Esophagus (tissue), 2 donors: Measurements from ENCODE around the gene WFIKKN1. TPM values are rescaled to one million over a fixed set of nuclear protein-coding genes. Genes with fewer than 3 reads are reported as not detected.

Source experiments
- H3K27ac ChIP-seq, 2 donors: one replicate each; pipeline ENCODE4 v1.5.1; 2013; ENCODE audit warnings: low read depth in 2 of 2, mild to moderate bottlenecking in 2 of 2, inconsistent platforms in 1 of 2, low read length in 1 of 2, moderate library complexity in 1 of 2
- H3K27me3 ChIP-seq, 2 donors: one replicate each; pipeline ENCODE4 v1.6.1; 2013; ENCODE audit warnings: low read length in 2 of 2, control low read depth in 1 of 2, mild to moderate bottlenecking in 1 of 2; ENCODE audit not compliant: insufficient read depth in 2 of 2, control insufficient read depth in 1 of 2
- H3K36me3 ChIP-seq, 2 donors: one replicate each; pipeline ENCODE4 v1.6.1; 2013; ENCODE audit warnings: low read length in 1 of 2; ENCODE audit not compliant: control insufficient read depth in 2 of 2, insufficient read depth in 2 of 2
- H3K4me1 ChIP-seq, 2 donors: one replicate each; pipeline ENCODE4 v1.6.1; 2013; ENCODE audit warnings: low read length in 1 of 2; ENCODE audit not compliant: control insufficient read depth in 2 of 2, insufficient read depth in 2 of 2
- H3K4me3 ChIP-seq, 2 donors: one replicate each; pipeline ENCODE4 v1.5.1; 2013; ENCODE audit warnings: low read length in 2 of 2, mild to moderate bottlenecking in 2 of 2, low read depth in 1 of 2, moderate library complexity in 1 of 2
- H3K9me3 ChIP-seq, 2 donors: one replicate each; pipeline ENCODE4 v1.6.1; 2013; ENCODE audit warnings: mild to moderate bottlenecking in 2 of 2, low read depth in 1 of 2, low read length in 1 of 2, moderate library complexity in 1 of 2; ENCODE audit not compliant: control insufficient read depth in 2 of 2, insufficient read depth in 1 of 2
- WGBS, 2 donors: extraction: QIAGEN DNeasy Blood & Tissue Kit; methylation state at CpG; one replicate each; pipeline ENCODE4 v1.1.7; 2013; 5-methylcytosine and 5-hydroxymethylcytosine counted together
- polyA plus RNA-seq, 2 donors: library from polyadenylated mRNA; stranded (reverse); fragments of 200-250 nt; gene quantifications; one replicate each; pipeline ENCODE4 v1.2.3, GENCODE V29; 2013
- donor health status: healthy with polysubstance abuse.
- donor health status: Bipolar disorder and iron deficiency.

WFIKKN1 gene
- 1 to 10 TPM in 1 of 2 donors, under 1 TPM in 1; 0.11 to 1.5 TPM for polyA plus RNA-seq

- no peak within 1 kb of the TSS for H3K27ac ChIP-seq
- H3K27me3 ChIP-seq = no peaks in the 10 kb centered on the region
- 4 to 5% methylated on average over 22 to 23 of the region's 23 CpGs for whole genome bisulfite sequencing, 2 donors
- H3K4me1 ChIP-seq = peaks cover 10 to 22% of the 10 kb centered on the region in 2 donors
- no peak within 1 kb of the TSS for H3K4me3 ChIP-seq
- peaks cover 0 to 43% of the 10 kb centered on the region in 2 donors for H3K36me3 ChIP-seq
- H3K9me3 ChIP-seq = no peaks in the 10 kb centered on the region
These were observed at the start of gene WFIKKN1 for GRCh38 chr16:630815-631405. WFIKKN1 (plus strand) TSS chr16:630985; CDS start chr16:631254, 269 bp downstream.

GRCh38 chr16:582218-582613 is 48.6 kb upstream of the WFIKKN1 start:
- Histone ChIP-seq H3K4me1 (peaks cover 0 to 3% of the 10 kb centered on the region in 2 donors), H3K9me3 (no peaks in the 10 kb centered on the region), H3K4me3 (no peak overlapping the region), H3K36me3 (no peaks in the 10 kb centered on the region), H3K27me3 (no peaks in the 10 kb centered on the region), H3K27ac (no peak overlapping the region)
- WGBS, 2 donors = 81 to 90% methylated on average over 17 to 18 of the region's 18 CpGs

GRCh38 chr16:582614-583331 is 48.0 kb upstream of the WFIKKN1 start:
- Histone ChIP-seq H3K27me3 (no peaks in the 10 kb centered on the region), H3K4me3 (no peak overlapping the region), H3K36me3 (no peaks in the 10 kb centered on the region), H3K4me1 (peaks cover 0 to 6% of the 10 kb centered on the region in 2 donors), H3K27ac (no peak overlapping the region), H3K9me3 (no peaks in the 10 kb centered on the region)
- WGBS, 2 donors = 80 to 86% methylated on average over 21 of the region's 21 CpGs

GRCh38 chr16:583470-583814 is 47.3 kb upstream of the WFIKKN1 start:
- Histone ChIP-seq H3K27ac (no peak overlapping the region), H3K4me1 (peaks cover 0 to 12% of the 10 kb centered on the region in 2 donors), H3K9me3 (no peaks in the 10 kb centered on the region), H3K4me3 (no peak overlapping the region), H3K36me3 (no peaks in the 10 kb centered on the region), H3K27me3 (no peaks in the 10 kb centered on the region)
- 60% methylated on average over 16 of the region's 16 CpGs for WGBS, 2 donors

GRCh38 chr16:583815-584591 is 46.8 kb upstream of the WFIKKN1 start:
- WGBS, 2 donors = 48 to 59% methylated on average over 33 to 38 of the region's 38 CpGs
- Histone ChIP-seq H3K27ac (no peak overlapping the region), H3K9me3 (no peaks in the 10 kb centered on the region), H3K36me3 (no peaks in the 10 kb centered on the region), H3K4me3 (no peak overlapping the region), H3K4me1 (peaks cover 0 to 11% of the 10 kb centered on the region in 2 donors), H3K27me3 (no peaks in the 10 kb centered on the region)

- WGBS, 2 donors = 19 to 20% methylated on average over 10 of the region's 10 CpGs
These were observed 45.4 kb upstream of the WFIKKN1 start for GRCh38 chr16:585351-585750.

GRCh38 chr16:586047-586644 is 44.6 kb upstream of the WFIKKN1 start:
- H3K36me3 ChIP-seq = no peaks in the 10 kb centered on the region
- H3K4me1 ChIP-seq = peaks cover 0 to 16% of the 10 kb centered on the region in 2 donors
- H3K27me3 ChIP-seq = no peaks in the 10 kb centered on the region
- no peak overlapping the region for H3K27ac ChIP-seq
- no peaks in the 10 kb centered on the region for H3K9me3 ChIP-seq
- no peak overlapping the region for H3K4me3 ChIP-seq
- WGBS, 2 donors = 30 to 36% methylated on average over 16 of the region's 16 CpGs

More at GRCh38 chr16:585351-585750, 45.4 kb upstream of the WFIKKN1 start:
- H3K4me3 ChIP-seq = no peak overlapping the region
- H3K27me3 ChIP-seq = no peaks in the 10 kb centered on the region
- H3K27ac ChIP-seq = no peak overlapping the region
- H3K36me3 ChIP-seq = no peaks in the 10 kb centered on the region
- H3K4me1 ChIP-seq = peaks cover 0 to 9% of the 10 kb centered on the region in 2 donors
- H3K9me3 ChIP-seq = no peaks in the 10 kb centered on the region

GRCh38 chr16:586645-587590 is 43.9 kb upstream of the WFIKKN1 start:
- peaks cover 0 to 21% of the 10 kb centered on the region in 2 donors for H3K4me1 ChIP-seq
- WGBS, 2 donors = 61 to 71% methylated on average over 14 of the region's 14 CpGs
- no peak overlapping the region for H3K27ac ChIP-seq

GRCh38 chr16:588639-588888 is 42.2 kb upstream of the WFIKKN1 start:
- Histone ChIP-seq H3K36me3 (no peaks in the 10 kb centered on the region), H3K4me3 (peak overlapping the region; percentile 74 to 79), H3K27ac (peak overlapping the region; percentile 98 to 99), H3K4me1 (peaks cover 5 to 34% of the 10 kb centered on the region in 2 donors), H3K9me3 (no peaks in the 10 kb centered on the region), H3K27me3 (no peaks in the 10 kb centered on the region)
- WGBS, 2 donors = 0 to 1% methylated on average over 21 of the region's 21 CpGs

More at GRCh38 chr16:586645-587590, 43.9 kb upstream of the WFIKKN1 start:
- no peaks in the 10 kb centered on the region for H3K9me3 ChIP-seq
- H3K36me3 ChIP-seq = no peaks in the 10 kb centered on the region
- no peak overlapping the region for H3K4me3 ChIP-seq
- no peaks in the 10 kb centered on the region for H3K27me3 ChIP-seq
